GM13976 (cell line): ENCODE measurements around the gene QSOX2.

Source experiments
- DNase-seq: peaks from one replicate; pipeline ENCODE4 v3.0.0; 2012; ENCODE audit warnings: low spot score
- in situ Hi-C: fragments of 300-500 bp; cut with MboI; formaldehyde crosslinking; loops from one replicate; pipeline ENCODE4 v1.12.0; 2022; ENCODE audit warnings: low sequenced_read_pairs, mixed read lengths, inconsistent platforms; ENCODE audit not compliant: unreplicated experiment
- TF ChIP-seq, protein P1 (sequence below): IDR thresholded peaks from 2 replicates; pipeline ENCODE4 v1.5.1; 2012; ENCODE audit warnings: borderline replicate concordance, mild to moderate bottlenecking; ENCODE audit not compliant: insufficient read depth; ENCODE audit errors: extremely low read depth, missing control alignments, control extremely low read depth

QSOX2 gene

DNA sequence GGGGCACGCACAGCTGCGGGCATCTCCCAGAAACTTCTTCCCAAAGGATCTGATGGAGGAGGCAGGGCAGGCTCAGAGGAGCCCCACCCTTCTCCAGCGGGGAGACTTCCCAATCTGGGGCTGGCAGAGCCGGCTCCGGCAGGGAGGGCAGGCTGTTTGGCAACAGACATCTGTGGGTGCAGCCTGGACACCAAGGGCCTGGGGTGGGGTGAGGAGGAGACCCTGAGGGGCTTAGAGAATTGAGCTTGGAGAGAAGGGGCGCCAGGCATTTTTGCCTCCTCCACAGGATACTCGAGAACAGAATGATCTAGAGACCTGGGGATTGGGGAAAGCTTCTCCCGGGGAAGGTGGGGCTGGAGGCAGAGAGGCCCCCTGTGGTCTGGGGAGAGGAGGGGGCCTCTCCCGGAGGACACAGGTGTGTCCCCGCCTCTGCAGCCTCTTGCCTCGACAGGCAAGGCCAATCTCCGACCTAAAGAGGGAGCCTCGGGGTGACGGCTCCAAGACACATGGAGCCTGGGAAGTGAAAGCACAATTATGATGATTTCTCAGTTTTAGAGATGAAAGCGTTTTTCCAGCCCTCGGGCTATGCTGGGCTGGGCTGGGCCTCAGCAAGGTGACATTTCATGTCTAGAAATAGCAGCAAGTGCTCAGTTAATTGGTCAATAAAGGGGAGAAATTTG lies 49.1 kb downstream of the QSOX2 start:
- DNase-seq, result no peak
- TF ChIP-seq, protein P1, sequence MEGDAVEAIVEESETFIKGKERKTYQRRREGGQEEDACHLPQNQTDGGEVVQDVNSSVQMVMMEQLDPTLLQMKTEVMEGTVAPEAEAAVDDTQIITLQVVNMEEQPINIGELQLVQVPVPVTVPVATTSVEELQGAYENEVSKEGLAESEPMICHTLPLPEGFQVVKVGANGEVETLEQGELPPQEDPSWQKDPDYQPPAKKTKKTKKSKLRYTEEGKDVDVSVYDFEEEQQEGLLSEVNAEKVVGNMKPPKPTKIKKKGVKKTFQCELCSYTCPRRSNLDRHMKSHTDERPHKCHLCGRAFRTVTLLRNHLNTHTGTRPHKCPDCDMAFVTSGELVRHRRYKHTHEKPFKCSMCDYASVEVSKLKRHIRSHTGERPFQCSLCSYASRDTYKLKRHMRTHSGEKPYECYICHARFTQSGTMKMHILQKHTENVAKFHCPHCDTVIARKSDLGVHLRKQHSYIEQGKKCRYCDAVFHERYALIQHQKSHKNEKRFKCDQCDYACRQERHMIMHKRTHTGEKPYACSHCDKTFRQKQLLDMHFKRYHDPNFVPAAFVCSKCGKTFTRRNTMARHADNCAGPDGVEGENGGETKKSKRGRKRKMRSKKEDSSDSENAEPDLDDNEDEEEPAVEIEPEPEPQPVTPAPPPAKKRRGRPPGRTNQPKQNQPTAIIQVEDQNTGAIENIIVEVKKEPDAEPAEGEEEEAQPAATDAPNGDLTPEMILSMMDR, result no peak

DNA sequence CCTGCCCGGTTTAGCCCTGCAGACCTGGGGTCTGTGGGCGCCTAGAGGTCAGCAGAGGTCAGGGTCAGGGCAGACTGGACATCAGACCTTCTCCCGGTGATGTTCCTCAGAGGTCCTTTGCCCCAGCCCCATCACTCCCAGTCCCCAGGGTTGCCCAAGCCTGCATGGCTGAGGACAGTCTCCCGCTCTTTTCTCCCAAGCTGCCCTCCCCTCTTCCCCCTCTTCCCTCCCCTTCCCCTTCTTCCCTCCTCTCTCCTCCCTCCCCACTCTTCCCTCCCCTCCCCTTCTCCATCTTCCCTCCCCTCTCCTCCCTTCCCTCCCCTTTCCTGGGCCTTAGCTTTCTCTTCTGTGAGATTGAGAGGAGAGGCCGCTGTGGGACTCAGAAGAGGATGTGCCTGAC lies 51.1 kb downstream of the QSOX2 start:
- in situ Hi-C loops, result no loop called here
- DNase-seq, result no peak
- TF ChIP-seq, protein P1, result no peak

More for the DNA sequence above, 49.1 kb downstream of the QSOX2 start:
- in situ Hi-C loops, result no loop called here

DNA sequence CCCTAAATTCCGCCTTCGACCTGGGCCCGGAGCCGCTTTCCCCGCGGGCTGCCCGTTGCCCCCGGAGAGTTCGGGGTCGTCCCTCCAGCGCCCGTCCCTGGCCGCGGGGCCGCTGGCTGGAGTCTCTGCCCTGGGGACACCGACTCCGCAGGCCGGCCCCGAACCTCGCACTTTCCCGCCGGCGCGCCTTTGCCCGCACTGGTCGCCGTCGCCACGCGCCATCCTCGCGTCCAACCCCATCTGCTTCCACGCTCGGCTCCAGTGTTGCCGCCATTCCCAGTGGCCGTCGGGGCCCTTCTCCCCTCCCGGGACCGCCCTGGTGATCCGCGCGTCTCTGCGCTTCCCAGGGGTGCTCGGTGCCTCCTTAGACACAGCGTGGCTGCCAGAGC lies 51.7 kb downstream of the QSOX2 start:
- DNase-seq, result no peak
- TF ChIP-seq, protein P1, result no peak
- in situ Hi-C loops, result no loop called here

DNA sequence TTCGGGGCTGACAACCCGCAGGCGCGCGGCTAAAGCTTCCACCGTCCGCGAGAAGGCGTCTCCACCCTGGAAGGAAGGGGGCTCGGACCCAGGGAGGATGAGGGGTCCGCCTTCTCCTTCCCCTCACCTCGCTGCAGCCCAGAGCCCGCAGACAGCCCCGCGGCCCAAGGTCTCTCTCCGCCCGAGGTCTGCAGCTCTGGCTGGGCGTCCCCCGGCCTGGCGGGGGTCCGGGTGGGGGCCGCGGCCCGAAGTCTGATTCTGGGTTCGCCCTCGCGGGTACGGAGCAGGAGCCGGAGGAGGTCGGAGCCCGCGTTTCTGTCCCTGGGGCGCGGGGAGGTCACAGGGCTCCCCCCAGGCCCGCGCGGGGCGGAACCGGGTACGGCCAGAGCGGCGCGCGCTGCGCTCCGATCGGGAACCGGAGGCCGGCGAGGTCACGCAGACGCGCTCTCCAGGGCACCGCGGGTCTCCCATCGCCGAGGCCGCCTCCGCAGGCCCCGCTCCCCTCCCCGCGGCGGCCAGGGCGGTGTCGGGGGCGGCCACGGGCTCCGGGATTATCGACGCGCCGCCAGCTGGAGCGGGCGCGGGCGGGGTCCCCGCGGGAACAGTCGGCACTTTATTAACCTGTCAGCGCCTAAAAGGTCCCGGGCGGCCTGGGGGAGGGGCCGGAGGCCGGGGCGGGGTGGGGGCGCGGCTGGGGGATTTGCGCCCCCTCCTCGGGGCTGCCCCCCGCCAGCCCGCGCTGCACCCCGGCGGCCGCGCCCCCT lies 52.3 kb downstream of the QSOX2 start:
- TF ChIP-seq, protein P1, result no peak
- no peak for DNase-seq
- in situ Hi-C loops, result no loop called here

DNA sequence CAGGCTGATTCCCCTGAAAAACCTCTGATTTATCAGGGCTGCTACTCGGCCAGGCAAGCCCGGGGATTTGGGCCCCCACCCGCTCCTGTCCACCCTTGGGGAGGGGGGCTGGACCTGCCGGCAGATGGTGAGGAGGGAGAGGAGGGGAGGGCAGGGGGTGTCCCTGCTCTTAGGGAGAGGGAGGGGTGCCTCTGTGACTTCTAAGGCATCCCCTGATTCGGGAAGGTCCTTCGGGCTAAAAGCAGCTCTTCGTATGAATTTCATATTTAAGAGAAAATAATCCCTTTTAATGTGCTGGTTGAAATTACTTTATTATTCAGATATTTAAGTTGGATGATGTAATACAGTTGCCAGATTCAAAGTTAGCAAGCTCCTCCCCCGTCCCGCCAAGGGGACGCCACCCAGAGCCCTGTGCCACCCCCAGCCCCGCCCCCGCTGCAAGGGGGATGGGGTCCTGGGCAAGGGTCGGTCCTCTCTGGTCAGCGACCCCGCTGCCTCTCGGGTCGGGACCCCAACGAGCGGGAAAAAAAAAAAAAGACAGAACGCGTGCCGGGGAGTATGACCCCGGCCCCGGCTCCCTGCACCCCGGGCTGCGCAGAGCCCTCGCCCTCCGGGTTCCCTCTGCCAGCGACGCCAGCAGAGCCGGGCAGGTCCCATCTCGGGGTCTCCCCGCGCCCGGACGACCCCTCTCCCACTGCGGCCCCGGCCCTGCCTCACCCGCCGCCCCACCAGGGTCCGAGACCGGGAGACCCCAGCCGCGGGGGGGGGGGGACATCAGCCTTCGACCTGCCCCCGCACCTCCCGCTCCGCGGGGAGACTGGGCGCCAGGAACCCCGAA lies 53.1 kb downstream of the QSOX2 start:
- TF ChIP-seq, protein P1, result no peak
- in situ Hi-C loops, result no loop called here
- DNase-seq, result no peak

DNA sequence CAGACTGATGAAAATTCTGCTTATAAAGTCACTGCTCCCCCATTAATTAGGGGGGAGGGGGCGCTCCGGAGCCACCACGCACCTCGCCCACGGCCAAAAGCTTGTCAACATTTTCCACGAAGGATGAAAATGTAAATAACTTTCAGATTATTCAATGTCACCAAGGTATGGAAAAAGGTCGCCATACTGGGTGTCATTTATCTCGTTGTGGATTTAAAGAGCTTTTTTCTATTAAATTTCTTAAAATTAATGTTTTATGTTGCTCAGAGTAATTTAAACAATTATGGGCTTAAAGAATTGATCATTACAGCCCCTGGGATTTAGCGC lies 53.7 kb downstream of the QSOX2 start:
- in situ Hi-C loops, result no loop called here
- no peak for DNase-seq
- TF ChIP-seq, protein P1, result no peak
